CD4-positive, alpha-beta T cell treated with Interleukin-6 for 4 hours (primary cell): ENCODE measurements around the gene COL13A1.

Experiments used
- DNase-seq: peaks from one replicate; pipeline ENCODE4 v3.0.0-alpha.2; 2020; ENCODE audit warnings: mixed read lengths

Gene COL13A1

GRCh38 chr10:69792341-69792740 is 9.4 kb upstream of the COL13A1 start:
- no peak for DNase-seq

GRCh38 chr10:69794673-69795072 is 7.0 kb upstream of the COL13A1 start:
- DNase-seq: no peak

- no peak for DNase-seq
Measured at GRCh38 chr10:69795242-69795934, 6.3 kb upstream of the COL13A1 start.

- DNase-seq: no peak
Measured at GRCh38 chr10:69797959-69798358, 3.7 kb upstream of the COL13A1 start.

GRCh38 chr10:69800109-69800508 is 1.6 kb upstream of the COL13A1 start:
- no peak for DNase-seq

- DNase-seq: no peak
Measured at GRCh38 chr10:69800665-69801064, 1.0 kb upstream of the COL13A1 start.

- DNase-seq: peak; percentile 7
Measured at GRCh38 chr10:69801094-69801433, 642 bp upstream of the COL13A1 start.

GRCh38 chr10:69802424-69803161 is 887 bp downstream of the COL13A1 start:
- no peak for DNase-seq

GRCh38 chr10:69803809-69804208 is 2.1 kb downstream of the COL13A1 start:
- no peak for DNase-seq

- no peak for DNase-seq
Measured at GRCh38 chr10:69804775-69805174, 3.1 kb downstream of the COL13A1 start.

GRCh38 chr10:69807122-69807521 is 5.4 kb downstream of the COL13A1 start:
- no peak for DNase-seq

- DNase-seq: no peak
Measured at GRCh38 chr10:69807696-69808095, 6.0 kb downstream of the COL13A1 start.

- DNase-seq: no peak
Measured at GRCh38 chr10:69809318-69809717, 7.6 kb downstream of the COL13A1 start.

- no peak for DNase-seq
Measured at GRCh38 chr10:69810097-69810496, 8.4 kb downstream of the COL13A1 start.

GRCh38 chr10:69810675-69811397 is 9.1 kb downstream of the COL13A1 start:
- no peak for DNase-seq

GRCh38 chr10:69813632-69814031 is 11.9 kb downstream of the COL13A1 start:
- DNase-seq: no peak

GRCh38 chr10:69814251-69814650 is 12.5 kb downstream of the COL13A1 start:
- DNase-seq: no peak

GRCh38 chr10:69815104-69815503 is 13.4 kb downstream of the COL13A1 start:
- DNase-seq: no peak

- DNase-seq: no peak
Measured at GRCh38 chr10:69816521-69816920, 14.8 kb downstream of the COL13A1 start.

GRCh38 chr10:69817078-69817581 is 15.4 kb downstream of the COL13A1 start:
- no peak for DNase-seq

- no peak for DNase-seq
Measured at GRCh38 chr10:69818676-69819239, 17.1 kb downstream of the COL13A1 start.

- DNase-seq: no peak
Measured at GRCh38 chr10:69819716-69820506, 18.2 kb downstream of the COL13A1 start.

- DNase-seq: no peak
Measured at GRCh38 chr10:69820817-69821216, 19.1 kb downstream of the COL13A1 start.
